WTC11 (cell line): ENCODE measurements around the gene DGCR8.

Experiments used
- ATF1 ChIP-seq: sonication (generic); formaldehyde crosslinking; IDR thresholded peaks from 2 replicates; pipeline ENCODE4 v1.8.1; 2023; ENCODE audit warnings: mild to moderate bottlenecking, moderate library complexity, missing genetic modification reagents
- ATF2 ChIP-seq: sonication (generic); formaldehyde crosslinking; IDR thresholded peaks from 2 replicates; pipeline ENCODE4 v1.8.1; 2022; ENCODE audit warnings: low read depth, missing genetic modification reagents, borderline replicate concordance
- CTCF ChIP-seq: fragments of 200-600 bp; IDR thresholded peaks from 2 replicates; pipeline ENCODE4 v1.8.0; 2022; ENCODE audit warnings: antibody characterized with exemption
- E2F1 ChIP-seq: sonication (generic); formaldehyde crosslinking; IDR thresholded peaks from 2 replicates; pipeline ENCODE4 v1.8.0; 2022; ENCODE audit warnings: mild to moderate bottlenecking, missing genetic modification reagents
- E2F4 ChIP-seq: sonication (generic); formaldehyde crosslinking; IDR thresholded peaks from 2 replicates; pipeline ENCODE4 v1.8.1; 2022; ENCODE audit warnings: low read depth, mild to moderate bottlenecking, moderate library complexity, missing genetic modification reagents, borderline replicate concordance
- FOXJ3 ChIP-seq: sonication (generic); formaldehyde crosslinking; IDR thresholded peaks from 2 replicates; pipeline ENCODE4 v1.9.0; 2021; ENCODE audit warnings: missing genetic modification reagents, mild to moderate bottlenecking, borderline replicate concordance
- FOXP1 ChIP-seq: sonication (generic); formaldehyde crosslinking; IDR thresholded peaks from 2 replicates; pipeline ENCODE4 v1.8.0; 2022; ENCODE audit warnings: missing genetic modification reagents, mild to moderate bottlenecking, moderate library complexity, borderline replicate concordance
- MXD4 ChIP-seq: fragments of 250-450 bp; sonication (Bioruptor Pico); IDR thresholded peaks from 2 replicates; pipeline ENCODE4 v1.8.0; 2021; ENCODE audit warnings: mild to moderate bottlenecking, moderate library complexity, borderline replicate concordance
- ZNF121 ChIP-seq: sonication (generic); formaldehyde crosslinking; IDR thresholded peaks from 2 replicates; pipeline ENCODE4 v1.8.0; 2023; ENCODE audit warnings: missing genetic modification reagents

- TF ChIP-seq CTCF (no peak), FOXP1 (CRISPR knock-in tag) (peak; percentile 52; the same call in 1 of the 2 replicates), ATF1 (CRISPR knock-in tag) (no peak), ATF2 (CRISPR knock-in tag) (no peak), FOXJ3 (CRISPR knock-in tag) (no peak), E2F1 (CRISPR knock-in tag) (no peak), MXD4 (CRISPR knock-in tag) (no peak), ZNF121 (no peak), E2F4 (CRISPR knock-in tag) (no peak)
These were observed 49.1 kb downstream of the DGCR8 start for GRCh38 chr22:20128902-20129746.
